ENCODE results near the gene KLK1. TPM values are rescaled to one million over a fixed set of nuclear protein-coding genes. Genes with fewer than 3 reads are reported as not detected.
"Not testable (repeated sequence)": the region's sequence is repeated elsewhere in the genome, so short reads cannot be mapped to it uniquely, and the experiment has no call there.

Gene KLK1
- total RNA-seq, 1 experiment from 2014 or later: 0.64 TPM

DNA sequence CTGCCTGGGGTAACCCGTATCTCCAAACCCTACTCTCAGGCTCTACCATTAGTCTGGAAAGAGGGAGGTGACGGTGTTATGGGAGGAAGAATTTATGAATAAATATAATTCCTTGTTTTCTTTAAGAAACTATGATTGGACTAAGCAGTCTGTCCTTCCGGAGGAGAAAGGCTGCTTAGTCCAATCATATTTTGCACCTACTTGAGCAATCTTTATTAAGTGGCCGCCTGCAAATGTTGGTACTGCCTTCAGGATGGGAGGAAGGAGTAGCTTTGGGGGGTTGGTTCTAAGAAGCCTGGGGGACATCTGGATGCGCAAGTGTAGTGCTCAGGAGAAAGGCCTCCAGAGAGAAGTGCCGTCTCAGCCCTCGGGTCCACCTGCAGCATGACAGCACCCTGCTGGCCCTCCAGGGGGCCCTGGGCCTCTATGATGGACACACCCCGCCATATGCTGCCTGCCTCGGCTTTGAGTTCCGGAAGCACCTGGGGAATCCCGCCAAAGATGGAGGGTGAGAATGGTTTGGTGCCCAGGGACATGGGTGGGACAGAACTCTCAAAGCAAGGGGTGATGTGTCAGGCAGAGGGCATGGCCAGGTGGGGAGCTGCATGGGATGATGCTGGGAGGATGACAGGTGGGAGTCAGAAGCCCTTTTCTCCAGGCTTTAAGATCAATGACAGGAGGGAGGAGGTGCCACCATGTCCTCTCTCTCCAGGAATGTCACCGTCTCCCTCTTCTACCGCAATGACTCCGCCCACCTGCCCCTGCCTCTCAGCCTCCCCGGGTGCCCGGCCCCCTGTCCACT lies 29.3 kb downstream of the KLK1 start:
- DNase-seq (ENCODE audit: extremely low read depth, low read depth): no peak

DNA sequence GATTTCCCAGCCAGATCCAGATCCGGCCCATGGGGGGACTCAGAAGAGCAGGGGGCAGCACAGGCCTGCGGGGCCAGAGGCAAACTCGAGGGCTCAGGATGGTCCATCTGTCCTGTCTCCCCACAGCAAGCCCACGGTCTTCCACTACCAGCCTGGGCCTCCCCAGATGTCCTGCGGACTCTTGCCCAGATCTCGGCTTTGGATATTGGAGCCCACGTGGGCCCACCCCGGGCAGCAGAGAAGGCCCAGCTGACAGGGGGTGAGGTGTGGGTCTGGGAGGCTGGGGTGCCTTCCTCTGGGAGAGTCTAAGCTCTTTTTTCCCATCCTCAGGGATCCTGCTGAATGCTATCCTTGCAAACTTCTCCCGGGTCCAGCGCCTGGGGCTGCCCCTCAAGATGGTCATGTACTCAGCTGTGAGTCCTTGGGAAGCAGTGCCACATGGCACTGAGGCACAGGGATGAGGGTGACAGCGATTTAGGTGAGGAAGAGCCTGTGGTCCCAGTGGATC lies 30.0 kb downstream of the KLK1 start:
- no peak for DNase-seq (ENCODE audit: extremely low read depth, low read depth)

DNA sequence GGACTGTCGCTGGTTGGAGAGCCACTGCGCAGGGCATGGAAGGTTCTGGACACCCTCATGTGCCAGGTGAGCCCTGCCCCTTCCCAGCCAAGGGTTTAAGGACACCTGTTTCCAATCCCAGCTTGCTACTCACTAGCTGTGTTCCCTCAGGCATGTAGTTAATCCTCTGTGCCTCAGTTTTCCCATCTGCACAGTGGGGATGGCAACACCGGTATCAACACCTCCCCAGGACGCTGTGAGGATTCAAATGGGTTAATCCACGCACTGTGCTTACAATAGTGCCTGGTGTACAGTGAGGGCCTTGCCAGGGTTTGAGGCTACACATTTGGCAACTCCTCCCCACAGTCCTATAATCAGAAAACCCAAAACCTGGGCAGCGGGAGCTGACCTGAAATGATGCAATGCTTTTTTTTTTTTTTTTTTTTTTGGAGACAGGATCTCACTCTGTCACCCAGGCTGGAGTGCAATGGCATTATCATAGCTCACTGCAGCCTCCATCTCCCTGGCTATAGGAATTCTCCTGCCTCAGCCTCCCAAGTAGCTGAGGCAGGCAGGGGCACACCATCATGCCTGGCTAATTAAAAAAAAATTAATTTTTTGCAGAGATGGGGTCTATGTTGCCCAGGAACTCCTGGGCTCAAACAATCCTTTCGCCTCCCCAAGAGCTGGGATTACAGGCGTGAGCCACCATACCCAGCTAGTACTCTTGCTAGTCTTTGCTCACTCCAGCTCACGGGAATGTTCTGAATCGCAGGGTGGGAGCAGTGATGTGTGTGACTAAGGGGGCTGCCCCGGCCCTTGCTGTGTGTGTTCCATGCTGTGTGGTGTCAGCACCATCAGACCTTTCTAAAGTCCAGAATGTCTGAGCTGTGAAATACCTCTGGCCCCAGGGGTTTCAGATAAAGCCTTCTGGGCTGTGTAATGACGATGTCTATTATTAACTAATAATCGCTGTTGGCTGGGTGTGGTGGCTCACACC lies 31.0 kb downstream of the KLK1 start:
- DNase-seq (ENCODE audit: extremely low read depth, low read depth): no peak

DNA sequence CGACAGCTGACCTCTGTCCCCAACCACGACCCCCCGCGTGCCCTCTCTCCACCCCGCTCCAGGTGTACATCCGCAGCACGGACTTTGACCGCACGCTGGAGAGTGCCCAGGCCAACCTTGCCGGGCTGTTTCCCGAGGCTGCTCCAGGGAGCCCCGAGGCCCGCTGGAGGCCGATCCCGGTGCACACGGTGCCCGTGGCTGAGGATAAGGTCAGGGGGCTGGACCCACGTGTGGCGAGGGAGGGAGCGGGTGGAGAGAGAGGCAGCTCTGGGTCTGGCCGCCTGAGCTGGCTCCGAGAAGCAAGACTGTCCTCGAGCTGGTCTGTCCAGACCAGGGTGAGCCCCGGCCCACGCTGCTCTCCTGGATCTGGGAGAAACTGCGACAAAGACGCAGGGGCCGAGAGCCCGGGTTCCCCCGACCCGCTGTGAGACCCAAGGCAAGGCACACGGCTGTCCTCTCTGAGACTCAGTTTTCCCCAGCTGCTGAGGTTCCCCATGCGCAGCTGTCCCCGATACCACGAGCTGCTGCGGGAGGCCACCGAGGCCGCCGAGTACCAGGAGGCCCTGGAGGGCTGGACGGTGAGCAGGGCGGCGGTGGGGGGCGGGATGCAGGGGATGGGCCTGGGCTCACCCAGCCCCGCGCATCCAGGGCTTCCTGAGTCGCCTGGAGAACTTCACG lies 31.9 kb downstream of the KLK1 start:
- DNase-seq (ENCODE audit: extremely low read depth, low read depth): no peak

DNA sequence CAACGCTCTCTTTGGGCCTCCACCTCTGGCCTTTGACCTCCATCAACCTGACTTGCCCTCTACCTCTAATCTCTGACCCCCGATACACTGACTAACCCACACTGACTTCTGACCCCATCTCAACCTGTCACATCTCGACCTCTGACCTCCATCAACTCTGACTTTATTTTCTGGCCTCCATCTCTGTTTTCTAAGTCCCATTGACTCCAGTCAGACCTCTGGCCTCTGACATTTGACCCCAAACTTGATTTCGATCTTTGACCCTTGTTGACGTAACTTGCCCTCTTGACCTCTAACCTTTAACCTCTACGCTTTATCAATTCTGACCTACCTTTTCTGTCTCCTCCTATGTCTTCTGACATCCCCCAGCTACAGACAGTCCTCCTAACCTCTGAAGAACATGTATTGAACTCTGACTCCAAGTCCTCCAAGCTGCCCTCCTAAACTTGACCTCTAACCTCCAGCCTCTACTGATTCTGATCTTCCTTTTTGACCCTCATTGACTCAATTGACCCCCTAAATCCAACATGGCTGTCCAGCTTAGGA lies 32.6 kb downstream of the KLK1 start:
- no peak for DNase-seq (ENCODE audit: extremely low read depth, low read depth)

DNA sequence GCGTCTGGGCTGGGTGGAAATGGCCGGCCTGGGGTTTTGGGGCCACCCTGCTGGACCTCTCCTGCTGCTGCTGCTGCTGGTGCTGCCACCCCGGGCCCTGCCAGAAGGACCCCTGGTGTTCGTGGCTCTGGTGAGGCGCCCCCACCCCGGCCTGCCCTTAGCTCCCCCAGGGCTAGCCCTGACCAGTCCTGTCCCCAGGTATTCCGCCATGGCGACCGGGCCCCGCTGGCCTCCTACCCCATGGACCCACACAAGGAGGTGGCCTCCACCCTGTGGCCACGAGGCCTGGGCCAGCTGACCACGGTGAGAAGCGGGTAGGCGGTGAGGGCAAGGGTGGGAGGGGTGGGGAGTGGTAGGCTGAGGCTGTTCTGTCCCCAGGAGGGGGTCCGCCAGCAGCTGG lies 33.2 kb downstream of the KLK1 start, which contains the start of gene ACP4:
Gene ACP4 (plus strand): TSS at position 20 of the 400 bp plus-strand sequence. CDS start 0 bp downstream, at position 20.
- no peak for DNase-seq (ENCODE audit: extremely low read depth, low read depth)

DNA sequence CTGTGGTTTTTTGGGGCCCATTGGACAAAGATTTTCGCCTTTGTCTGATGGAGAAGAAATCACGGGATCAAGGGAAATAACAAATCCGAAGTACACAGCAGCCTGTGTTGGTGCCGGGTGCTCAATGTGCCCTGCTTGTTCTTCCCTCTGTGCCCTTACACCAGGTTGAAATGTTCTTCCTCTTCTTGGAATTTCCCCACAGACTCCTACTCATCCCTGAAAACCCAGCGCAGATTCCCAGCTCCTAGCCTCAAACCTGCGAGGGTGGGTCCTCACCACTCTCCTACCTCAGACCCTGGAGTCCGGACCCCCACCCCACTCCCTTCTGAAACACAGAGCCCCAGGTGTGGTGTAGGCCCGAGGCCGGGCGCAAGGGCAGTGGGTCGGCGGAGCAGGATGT lies 38.3 kb downstream of the KLK1 start:
- no peak for DNase-seq (ENCODE audit: extremely low read depth, low read depth)

DNA sequence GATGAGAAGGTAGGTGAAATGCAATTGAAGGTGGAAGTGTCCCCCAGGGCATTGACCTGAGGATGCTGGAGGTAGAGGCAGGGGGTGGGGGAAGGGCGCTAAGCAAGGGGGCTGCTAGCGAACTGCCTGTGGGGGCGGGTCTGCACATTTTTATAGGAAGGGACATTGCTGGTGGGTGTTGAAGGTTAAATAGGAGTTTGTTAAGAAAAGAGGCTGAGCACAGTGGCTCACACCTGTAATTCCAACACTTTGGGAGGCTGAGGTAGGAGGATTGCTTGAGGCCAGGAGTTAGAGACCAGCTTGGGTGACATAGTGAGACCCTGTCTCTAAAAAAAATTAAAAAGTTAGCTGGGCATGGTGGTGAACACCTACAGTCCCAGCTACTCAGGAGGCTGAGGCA lies 38.9 kb downstream of the KLK1 start:
- no peak for DNase-seq (ENCODE audit: extremely low read depth, low read depth)

DNA sequence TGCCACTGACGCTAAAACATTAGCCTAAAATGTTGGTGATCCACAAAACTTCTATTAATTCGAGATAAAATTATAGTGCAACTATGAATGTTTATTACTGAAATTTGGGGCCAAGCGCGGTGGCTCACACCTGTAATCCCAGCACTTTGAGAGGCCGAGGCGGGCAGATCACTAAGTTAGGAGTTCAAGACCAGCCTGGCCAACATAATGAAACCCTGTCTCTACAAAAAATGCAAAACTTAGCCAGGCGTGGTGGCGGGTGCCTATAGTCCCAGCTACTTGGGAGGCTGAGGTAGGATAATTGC lies 39.8 kb downstream of the KLK1 start:
- not testable (repeated sequence) for DNase-seq (ENCODE audit: extremely low read depth, low read depth)

DNA sequence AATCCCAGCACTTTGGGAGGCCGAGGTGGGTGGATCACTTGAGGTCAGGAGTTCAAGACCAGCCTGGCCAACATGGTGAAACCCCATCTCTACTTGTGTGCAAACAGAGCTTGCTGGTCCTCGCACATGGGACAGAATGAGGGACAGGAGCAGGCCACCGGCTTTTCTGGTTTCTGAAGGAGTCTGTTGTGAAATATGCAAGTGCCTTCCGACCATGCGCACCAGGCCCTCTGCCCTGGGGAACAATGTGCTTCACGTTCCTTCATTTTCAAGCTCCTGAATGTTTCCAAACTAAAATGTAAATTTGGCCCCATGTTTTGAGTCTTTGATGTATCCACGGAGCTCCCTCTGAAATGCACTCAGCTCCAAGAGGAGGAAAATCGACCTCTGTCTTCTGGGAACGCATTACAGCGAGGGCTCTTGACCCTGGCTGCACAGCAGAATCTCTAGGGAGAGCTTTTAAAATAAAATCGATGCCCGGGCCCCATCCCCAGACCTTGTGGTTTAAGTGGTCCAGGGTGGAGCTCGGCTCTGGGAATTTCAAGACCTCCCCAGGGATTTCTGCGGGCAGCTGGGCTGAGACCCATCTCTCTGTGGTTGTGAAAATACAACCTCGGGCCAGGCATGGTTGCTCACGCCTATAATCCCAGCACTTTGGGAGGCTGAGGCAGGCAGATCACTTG lies 42.7 kb downstream of the KLK1 start:
- no peak for DNase-seq (ENCODE audit: extremely low read depth, low read depth)

DNA sequence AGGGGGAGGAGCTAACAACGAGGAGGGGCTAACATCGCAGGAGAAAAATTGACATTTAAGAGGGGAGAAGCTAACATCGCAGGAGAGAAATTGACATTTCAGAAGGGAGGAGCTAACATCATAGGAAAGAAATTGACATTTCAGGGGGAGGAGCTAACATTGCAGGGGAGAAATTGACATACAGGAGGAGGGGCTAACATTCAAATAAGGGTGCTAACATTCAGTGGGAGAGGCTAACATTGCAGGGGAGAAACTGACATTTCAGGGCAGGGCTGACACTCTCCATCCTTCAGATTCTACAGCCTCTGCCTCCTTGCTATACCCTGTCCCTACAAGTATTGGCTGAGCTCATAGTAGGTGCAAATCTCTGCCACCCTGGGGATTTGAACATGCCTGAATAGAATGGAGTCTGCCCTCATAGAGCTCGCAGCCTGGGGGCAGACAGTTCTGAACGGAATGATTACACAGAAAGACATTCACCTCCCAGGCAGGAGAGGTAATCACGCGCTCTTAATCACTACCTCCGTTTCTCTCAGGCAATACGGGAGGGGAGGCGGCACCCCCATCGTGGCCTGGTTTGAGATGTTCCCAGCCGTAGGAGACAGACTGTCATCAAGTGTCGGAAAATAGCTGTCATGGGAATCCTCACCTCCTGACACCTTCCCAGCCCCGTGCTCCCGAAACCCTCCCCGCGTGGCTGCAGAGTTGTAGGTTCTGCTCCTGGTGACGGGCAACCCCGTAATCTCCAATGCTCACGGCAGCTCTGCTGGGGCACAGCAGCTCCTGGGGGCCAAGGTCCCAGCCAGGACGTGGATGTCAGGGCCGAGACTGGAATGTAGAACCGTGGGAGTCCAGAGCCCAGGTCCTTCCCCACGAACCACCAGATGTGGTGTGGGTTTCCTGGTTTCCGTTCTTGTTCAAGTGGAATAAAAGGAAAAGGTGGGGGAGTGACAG lies 43.8 kb downstream of the KLK1 start:
- no peak for DNase-seq (ENCODE audit: extremely low read depth, low read depth)

DNA sequence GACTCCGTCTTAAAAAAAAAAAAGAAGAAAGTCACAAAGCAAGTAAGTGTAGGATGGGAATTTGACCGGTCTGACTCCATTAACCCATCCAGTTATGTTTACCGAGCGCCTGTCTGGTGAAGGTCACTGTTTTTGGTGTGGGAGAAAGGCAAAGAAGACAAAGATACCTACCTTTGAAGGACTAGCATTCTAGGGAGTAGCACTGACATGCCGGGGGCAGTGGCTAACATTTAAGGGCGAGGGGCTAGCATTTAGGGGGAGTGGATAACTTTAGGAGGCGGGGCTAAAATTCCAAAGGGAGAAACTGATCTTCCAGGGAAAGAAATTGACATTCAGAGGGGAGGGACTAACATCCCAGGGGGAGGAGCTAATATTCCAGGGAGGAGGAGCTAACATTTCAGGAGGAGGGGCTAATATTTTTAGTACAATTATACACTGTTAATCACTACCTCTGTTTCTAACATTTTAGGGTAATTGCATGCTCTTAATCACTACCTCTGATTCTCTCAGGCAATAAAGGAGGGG lies 44.6 kb downstream of the KLK1 start:
- DNase-seq (ENCODE audit: extremely low read depth, low read depth): no peak

DNA sequence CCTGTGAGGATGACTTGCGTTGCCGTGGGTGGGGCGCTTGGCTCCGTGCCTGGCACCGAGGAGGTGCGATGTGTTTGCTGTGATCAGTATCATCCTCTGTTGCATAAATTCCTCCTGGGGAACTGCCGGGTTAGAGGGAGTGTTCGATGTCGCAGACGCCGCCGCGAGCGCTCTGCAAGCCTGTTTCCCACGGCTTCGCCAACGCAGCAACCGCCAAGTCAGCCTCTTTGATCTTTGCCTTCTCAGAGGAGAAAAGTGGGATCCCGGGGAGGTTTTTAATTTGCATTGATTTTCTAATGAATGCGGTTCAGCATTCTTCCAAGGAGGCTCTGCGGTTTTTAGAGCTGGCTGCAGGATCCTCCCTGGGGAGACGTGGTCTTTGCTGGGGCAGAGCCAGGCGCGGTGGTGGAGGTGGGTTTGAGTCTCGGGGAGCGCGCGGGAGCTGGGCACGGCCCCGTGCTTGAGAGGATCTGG lies 45.7 kb downstream of the KLK1 start:
- DNase-seq (ENCODE audit: extremely low read depth, low read depth): peak; percentile 40

DNA sequence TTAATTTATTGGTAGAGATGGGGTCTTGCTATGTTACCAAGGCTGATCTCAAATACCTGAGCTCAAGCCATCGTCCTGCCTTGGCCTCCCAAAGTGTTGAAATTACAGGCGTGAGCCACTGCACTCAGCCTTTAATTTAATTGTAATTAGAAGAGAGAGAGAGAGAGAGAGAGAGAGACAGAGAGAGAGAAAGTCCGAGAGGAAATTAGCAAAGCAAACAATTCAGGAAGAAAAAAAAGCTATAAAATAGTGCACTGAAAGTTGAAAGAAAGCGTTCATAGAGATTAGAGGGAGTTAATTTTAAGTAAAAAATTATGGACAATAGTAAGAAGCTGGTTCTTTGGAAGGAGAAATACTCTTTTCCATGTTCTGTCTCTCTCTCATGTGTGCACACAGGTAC lies 46.3 kb downstream of the KLK1 start:
- no peak for DNase-seq (ENCODE audit: extremely low read depth, low read depth)

DNA sequence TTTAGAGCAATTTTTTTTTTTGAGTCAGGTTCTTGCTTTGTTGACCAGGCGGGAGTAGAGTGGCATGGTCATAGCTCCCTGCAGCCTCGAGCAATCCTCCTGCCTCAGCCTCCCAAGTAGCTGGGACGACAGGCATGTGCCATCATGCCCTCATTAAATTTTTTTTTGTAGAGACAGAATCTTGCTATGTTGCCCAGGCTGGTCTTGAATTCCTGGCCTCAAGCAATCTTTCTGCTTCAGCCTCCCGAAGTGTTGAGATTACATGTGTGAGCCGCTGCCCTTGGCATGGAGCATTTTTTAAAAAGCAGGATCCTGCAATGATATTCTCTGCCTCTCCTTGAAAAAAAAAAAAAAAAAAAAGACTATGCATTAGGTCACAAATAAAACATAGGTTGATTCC lies 47.5 kb downstream of the KLK1 start:
- no peak for DNase-seq (ENCODE audit: extremely low read depth, low read depth)

DNA sequence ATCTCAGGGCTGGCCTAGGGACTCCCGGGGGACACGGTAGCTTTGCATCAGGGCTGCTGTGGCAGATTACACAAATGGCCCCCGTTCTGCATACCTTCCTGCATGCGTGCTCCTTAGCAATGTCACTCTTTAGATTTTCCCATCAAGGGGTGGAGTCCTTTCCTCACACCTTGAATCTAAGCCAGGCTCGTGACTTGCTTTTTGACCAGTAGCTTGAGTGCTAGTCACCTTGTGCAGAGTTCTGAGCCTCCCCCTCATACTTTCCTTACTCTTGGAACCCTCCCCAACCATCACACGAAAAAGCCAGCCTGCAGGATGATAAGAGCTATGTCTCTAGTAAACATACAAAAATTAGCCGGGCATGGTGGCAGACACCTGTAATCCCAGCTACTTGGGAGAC lies 50.1 kb downstream of the KLK1 start:
- not testable (repeated sequence) for DNase-seq (ENCODE audit: extremely low read depth, low read depth)

DNA sequence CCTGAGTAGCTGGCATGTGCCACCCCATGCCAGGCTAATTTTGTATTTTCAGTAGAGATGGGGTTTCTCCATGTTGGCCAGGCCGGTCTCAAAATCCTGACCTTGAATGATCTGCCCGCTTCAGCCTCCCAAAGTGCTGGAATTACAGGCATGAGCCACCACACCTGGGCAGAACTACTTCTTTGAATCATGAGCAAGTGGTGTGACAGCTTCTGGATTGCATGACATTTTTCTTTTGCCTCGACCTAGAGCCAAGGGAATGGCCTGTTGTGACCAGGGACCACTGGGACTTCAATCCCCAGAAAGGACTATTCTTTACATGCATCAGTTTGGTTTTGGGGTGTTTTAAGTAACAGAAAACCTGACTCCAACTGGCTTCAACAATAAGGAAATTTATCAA lies 50.7 kb downstream of the KLK1 start:
- not testable (repeated sequence) for DNase-seq (ENCODE audit: extremely low read depth, low read depth)

DNA sequence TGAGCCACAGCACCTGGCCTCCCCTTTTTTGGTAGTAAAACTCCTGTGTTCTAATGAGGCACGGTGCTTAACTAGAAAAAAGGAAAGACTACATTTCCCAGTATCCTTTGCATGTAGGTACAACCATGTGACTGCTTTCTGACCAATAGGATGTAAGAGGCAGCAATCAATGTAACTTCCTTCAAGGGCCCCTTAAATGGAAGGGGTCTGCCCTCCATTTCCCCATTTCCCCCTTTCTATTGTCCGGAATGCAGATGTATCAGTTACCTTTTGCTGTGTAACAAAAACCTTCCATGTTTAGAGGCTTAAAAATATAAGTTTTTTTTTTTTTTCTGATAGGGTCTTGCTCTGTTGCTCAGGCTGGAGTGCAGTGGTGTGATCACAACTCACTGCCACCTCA lies 51.1 kb downstream of the KLK1 start:
- no peak for DNase-seq (ENCODE audit: extremely low read depth, low read depth)

DNA sequence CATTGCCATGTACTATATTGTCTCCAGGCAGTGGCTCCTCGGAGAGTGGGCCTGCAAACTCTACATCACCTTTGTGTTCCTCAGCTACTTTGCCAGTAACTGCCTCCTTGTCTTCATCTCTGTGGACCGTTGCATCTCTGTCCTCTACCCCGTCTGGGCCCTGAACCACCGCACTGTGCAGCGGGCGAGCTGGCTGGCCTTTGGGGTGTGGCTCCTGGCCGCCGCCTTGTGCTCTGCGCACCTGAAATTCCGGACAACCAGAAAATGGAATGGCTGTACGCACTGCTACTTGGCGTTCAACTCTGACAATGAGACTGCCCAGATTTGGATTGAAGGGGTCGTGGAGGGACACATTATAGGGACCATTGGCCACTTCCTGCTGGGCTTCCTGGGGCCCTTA lies 52.7 kb downstream of the KLK1 start:
- DNase-seq (ENCODE audit: extremely low read depth, low read depth): no peak
